SK-N-MC (cell line): ENCODE data around the gene PARVB.

ENCODE experiments used
- DNase-seq: peaks from one replicate; pipeline ENCODE4 v3.0.0-alpha.2; 2011; ENCODE audit warnings: low read depth, low spot score
- H3K27ac ChIP-seq: fragments of 200-600 bp; sonication (generic); 2 replicates; pipeline ENCODE4 v1.5.1; 2016; ENCODE audit warnings: mixed run types
- H3K36me3 ChIP-seq: fragments of 200-600 bp; sonication (generic); 2 replicates; pipeline ENCODE4 v1.6.1; 2017; ENCODE audit warnings: antibody characterized with exemption, low read length, mixed read lengths; ENCODE audit not compliant: insufficient read depth
- H3K4me3 ChIP-seq: fragments of 200-600 bp; sonication (generic); 2 replicates; pipeline ENCODE4 v1.5.1; 2016
- H3K9ac ChIP-seq: fragments of 200-600 bp; sonication (generic); 2 replicates; pipeline ENCODE4 v1.8.0; 2017; ENCODE audit warnings: mixed run types, mixed read lengths; ENCODE audit not compliant: insufficient read length
- H3K9me3 ChIP-seq: fragments of 200-600 bp; sonication (generic); 2 replicates; pipeline ENCODE4 v1.6.1; 2017; ENCODE audit warnings: low read depth, mild to moderate bottlenecking, antibody characterized with exemption, low read length, moderate library complexity, mixed read lengths
- EZH2 ChIP-seq: fragments of 200-600 bp; sonication (generic); IDR thresholded peaks from one replicate; pipeline ENCODE4 v1.6.1; 2017; ENCODE audit warnings: antibody characterized with exemption
- FOXP2 ChIP-seq: optimal IDR thresholded peaks from 2 replicates; pipeline ENCODE3; 2011; ENCODE audit warnings: mild to moderate bottlenecking, moderate library complexity; ENCODE audit not compliant: insufficient read depth; ENCODE audit errors: extremely low read length, control extremely low read depth
- POLR2AphosphoS5 ChIP-seq: IDR thresholded peaks from 2 replicates; pipeline ENCODE4 v1.6.1; 2012; ENCODE audit warnings: mild to moderate bottlenecking, low read depth, low read length, borderline replicate concordance

The PARVB gene

GRCh38 chr22:44091751-44092150 lies 67.6 kb downstream of the PARVB start:
- no peak overlapping the region for H3K27ac ChIP-seq
- no peak for DNase-seq
- TF ChIP-seq EZH2: no peak
- no peak for TF ChIP-seq FOXP2
- no peak for TF ChIP-seq POLR2AphosphoS5
- H3K4me3 ChIP-seq: no peak overlapping the region
- no peaks in the 10 kb centered on the region for H3K36me3 ChIP-seq
- no peak overlapping the region for H3K9ac ChIP-seq
- no peaks in the 10 kb centered on the region for H3K9me3 ChIP-seq

GRCh38 chr22:44092636-44093220 lies 68.6 kb downstream of the PARVB start:
- no peak for DNase-seq
- Histone ChIP-seq H3K4me3 (no peak overlapping the region), H3K27ac (no peak overlapping the region), H3K9ac (no peak overlapping the region), H3K9me3 (no peaks in the 10 kb centered on the region), H3K36me3 (no peaks in the 10 kb centered on the region)
- no peak for TF ChIP-seq POLR2AphosphoS5
- no peak for TF ChIP-seq FOXP2
- TF ChIP-seq EZH2: no peak

- Histone ChIP-seq H3K9me3 (no peaks in the 10 kb centered on the region), H3K27ac (no peak overlapping the region), H3K9ac (no peak overlapping the region), H3K4me3 (no peak overlapping the region), H3K36me3 (no peaks in the 10 kb centered on the region)
- no peak for DNase-seq
- TF ChIP-seq FOXP2: no peak
- no peak for TF ChIP-seq POLR2AphosphoS5
- no peak for TF ChIP-seq EZH2
These were observed 69.7 kb downstream of the PARVB start for GRCh38 chr22:44093791-44094190.

- H3K36me3 ChIP-seq: no peaks in the 10 kb centered on the region
- H3K27ac ChIP-seq: no peak overlapping the region
- H3K4me3 ChIP-seq: no peak overlapping the region
- TF ChIP-seq EZH2 (no peak), POLR2AphosphoS5 (no peak), FOXP2 (no peak)
- H3K9ac ChIP-seq: no peak overlapping the region
- no peaks in the 10 kb centered on the region for H3K9me3 ChIP-seq
- no peak for DNase-seq
These were observed 70.7 kb downstream of the PARVB start for GRCh38 chr22:44094751-44095302.

GRCh38 chr22:44096736-44097135 lies 72.6 kb downstream of the PARVB start:
- Histone ChIP-seq H3K4me3 (no peak overlapping the region), H3K36me3 (no peaks in the 10 kb centered on the region), H3K9me3 (no peaks in the 10 kb centered on the region), H3K27ac (no peak overlapping the region), H3K9ac (no peak overlapping the region)
- no peak for DNase-seq
- TF ChIP-seq POLR2AphosphoS5: no peak
- no peak for TF ChIP-seq EZH2
- no peak for TF ChIP-seq FOXP2

GRCh38 chr22:44097263-44098020 lies 73.3 kb downstream of the PARVB start:
- no peak for TF ChIP-seq POLR2AphosphoS5
- Histone ChIP-seq H3K36me3 (no peaks in the 10 kb centered on the region), H3K27ac (no peak overlapping the region), H3K4me3 (no peak overlapping the region), H3K9me3 (no peaks in the 10 kb centered on the region), H3K9ac (no peak overlapping the region)
- no peak for DNase-seq

GRCh38 chr22:44098021-44098739 lies 74.1 kb downstream of the PARVB start:
- Histone ChIP-seq H3K27ac (no peak overlapping the region), H3K9ac (no peak overlapping the region), H3K9me3 (no peaks in the 10 kb centered on the region), H3K4me3 (no peak overlapping the region), H3K36me3 (no peaks in the 10 kb centered on the region)
- no peak for TF ChIP-seq POLR2AphosphoS5
- TF ChIP-seq FOXP2: no peak
- no peak for TF ChIP-seq EZH2
- DNase-seq: no peak

- no peaks in the 10 kb centered on the region for H3K36me3 ChIP-seq
- no peak for DNase-seq
- H3K4me3 ChIP-seq: no peak overlapping the region
- H3K27ac ChIP-seq: no peak overlapping the region
- no peak for TF ChIP-seq POLR2AphosphoS5
- TF ChIP-seq FOXP2: no peak
- TF ChIP-seq EZH2: no peak
- no peak overlapping the region for H3K9ac ChIP-seq
- H3K9me3 ChIP-seq: no peaks in the 10 kb centered on the region
These were observed 74.9 kb downstream of the PARVB start for GRCh38 chr22:44098966-44099530.
